Neuron (in vitro differentiated cells): ENCODE data around the gene TPSAB1.
"Not testable (repeated sequence)": the region's sequence is repeated elsewhere in the genome, so short reads cannot be mapped to it uniquely, and the experiment has no call there.

ENCODE experiments used
- H2AFZ ChIP-seq: one replicate; pipeline ENCODE4 v1.6.1; 2013; ENCODE audit warnings: low read depth, mild to moderate bottlenecking, inconsistent platforms, low read length, moderate library complexity
- H3K27me3 ChIP-seq: one replicate; pipeline ENCODE4 v1.6.1; 2013; ENCODE audit warnings: low read length; ENCODE audit not compliant: insufficient read depth
- H3K36me3 ChIP-seq: one replicate; pipeline ENCODE4 v1.6.1; 2013; ENCODE audit warnings: low read length; ENCODE audit not compliant: insufficient read depth
- H3K4me1 ChIP-seq: one replicate; pipeline ENCODE4 v1.6.1; 2013; ENCODE audit warnings: low read length; ENCODE audit not compliant: insufficient read depth
- H3K4me3 ChIP-seq: 2 replicates; pipeline ENCODE4 v1.5.1; 2013; ENCODE audit warnings: mild to moderate bottlenecking, low read length, moderate library complexity
- H3K9me3 ChIP-seq: one replicate; pipeline ENCODE4 v1.6.1; 2013; ENCODE audit warnings: low read length

Gene TPSAB1

DNA sequence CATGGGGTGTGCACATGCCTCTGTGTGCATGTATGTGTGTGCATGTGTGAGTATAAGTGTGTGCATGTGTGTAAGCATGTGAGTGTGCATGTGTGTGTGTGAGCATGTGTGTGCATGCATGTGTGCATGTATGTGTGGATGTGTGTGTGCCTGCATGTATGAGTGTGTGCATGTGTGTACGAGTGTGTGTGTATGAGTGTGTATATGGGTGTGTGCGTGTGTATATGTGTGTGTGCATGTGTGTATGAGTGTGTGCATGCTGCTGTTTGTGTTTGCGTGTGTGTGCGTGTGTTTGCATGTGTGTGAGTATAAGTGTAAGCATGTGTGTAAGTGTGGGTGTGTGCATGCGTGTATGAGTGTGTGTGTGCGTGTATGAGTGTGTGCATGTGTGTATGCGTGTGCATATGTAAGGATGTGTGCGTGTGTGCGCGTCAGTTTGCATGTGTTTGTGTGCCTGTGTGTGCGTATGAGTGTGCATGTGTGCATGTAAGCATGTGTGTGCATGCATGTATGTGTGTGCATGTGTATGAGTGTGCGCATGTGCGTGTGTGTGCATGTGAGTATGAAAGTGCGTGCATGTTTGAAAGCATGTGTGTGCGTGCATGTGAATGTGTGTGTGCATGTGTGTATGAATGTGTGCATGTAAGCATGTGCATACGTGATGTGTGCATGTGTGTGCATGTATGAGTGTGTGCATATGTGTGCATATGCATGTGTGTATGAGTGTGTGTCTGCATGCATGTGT is 24.0 kb downstream of the TPSAB1 start:
- H3K4me1 ChIP-seq, result no peaks in the 10 kb centered on the region
- peaks cover 30% of the 10 kb centered on the region for H3K27me3 ChIP-seq
- H3K4me3 ChIP-seq, result no peak overlapping the region
- H3K9me3 ChIP-seq, result peaks cover 2% of the 10 kb centered on the region
- H3K36me3 ChIP-seq, result no peaks in the 10 kb centered on the region
- H2AFZ ChIP-seq, result no peak overlapping the region

DNA sequence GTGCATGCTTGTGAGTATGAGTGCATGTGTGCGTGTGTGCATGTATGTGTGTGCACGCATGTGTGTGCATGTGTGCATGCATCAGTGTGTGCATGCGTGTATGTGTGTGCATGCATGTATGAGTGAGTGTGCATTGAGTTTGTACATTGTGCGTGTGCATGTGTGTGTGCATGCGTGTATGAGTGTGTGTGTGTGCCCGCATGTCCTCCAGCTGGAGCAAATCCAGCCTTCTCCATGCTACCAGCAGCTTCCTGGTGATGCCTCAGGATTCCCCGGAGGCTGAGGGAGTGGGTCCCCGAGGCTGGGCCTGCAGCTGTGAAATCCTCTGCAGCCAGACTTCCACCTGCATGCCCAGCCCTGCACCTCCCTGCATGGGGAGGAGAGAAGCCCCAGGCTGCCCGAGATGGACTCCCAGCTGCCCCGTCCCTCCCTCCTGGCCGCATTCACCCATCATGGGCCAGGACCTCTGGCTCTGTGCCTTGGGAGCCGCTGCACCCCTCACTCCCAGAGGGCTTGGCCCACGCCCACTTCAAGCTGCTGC is 24.7 kb downstream of the TPSAB1 start:
- Histone ChIP-seq H3K4me1 (no peaks in the 10 kb centered on the region), H3K4me3 (no peak overlapping the region)

DNA sequence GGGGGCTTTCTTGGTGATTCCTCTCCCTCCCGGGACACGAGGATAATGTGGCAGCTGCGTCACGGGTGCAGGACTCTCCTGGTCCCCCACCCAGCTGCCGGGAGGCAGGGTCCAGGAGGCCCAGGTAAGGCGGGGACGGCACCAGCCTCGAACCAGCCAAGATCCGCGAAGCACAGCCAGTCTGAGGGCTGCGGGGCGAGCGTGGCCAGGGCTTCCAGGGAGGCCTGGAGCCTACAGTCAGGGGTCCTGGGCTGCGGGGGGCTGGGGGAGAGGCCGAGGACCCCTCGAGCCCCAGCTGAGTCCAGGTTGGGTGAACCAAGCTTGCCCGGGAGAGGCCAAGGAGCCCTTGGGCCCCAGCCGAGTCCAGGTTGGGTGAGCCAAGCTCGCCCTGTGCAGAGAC is 25.3 kb downstream of the TPSAB1 start:
- Histone ChIP-seq H3K4me3 (no peak overlapping the region), H3K36me3 (no peaks in the 10 kb centered on the region), H3K27me3 (peaks cover 18% of the 10 kb centered on the region), H3K9me3 (peaks cover 2% of the 10 kb centered on the region), H3K4me1 (no peaks in the 10 kb centered on the region), H2AFZ (no peak overlapping the region)

More for the DNA sequence above, 24.7 kb downstream of the TPSAB1 start:
- Histone ChIP-seq H3K9me3 (peaks cover 2% of the 10 kb centered on the region), H3K27me3 (peaks cover 24% of the 10 kb centered on the region), H2AFZ (no peak overlapping the region), H3K36me3 (no peaks in the 10 kb centered on the region)

DNA sequence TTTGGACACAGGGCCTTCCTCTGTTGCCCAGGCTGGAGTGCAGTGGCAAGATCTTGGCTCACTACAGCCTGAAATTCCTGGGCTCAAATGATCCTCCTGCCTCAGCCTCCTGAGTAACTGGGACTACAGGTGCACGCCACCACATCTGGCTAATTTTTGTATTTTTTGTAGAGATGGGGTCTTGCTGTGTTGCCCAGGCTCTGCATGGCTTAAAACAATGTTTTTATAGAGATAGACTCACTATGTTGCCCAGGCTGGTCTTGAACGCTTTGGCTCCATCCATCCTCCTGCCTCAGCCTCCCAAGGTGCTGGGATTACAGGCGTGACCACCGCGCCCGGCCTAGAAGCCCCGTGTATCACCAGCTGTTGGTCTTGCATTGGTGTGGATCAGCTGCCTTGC is 28.9 kb downstream of the TPSAB1 start:
- H2AFZ ChIP-seq, H3K4me3 ChIP-seq, H3K9me3 ChIP-seq, H3K27me3 ChIP-seq, H3K4me1 ChIP-seq, H3K36me3 ChIP-seq: not testable (repeated sequence)

DNA sequence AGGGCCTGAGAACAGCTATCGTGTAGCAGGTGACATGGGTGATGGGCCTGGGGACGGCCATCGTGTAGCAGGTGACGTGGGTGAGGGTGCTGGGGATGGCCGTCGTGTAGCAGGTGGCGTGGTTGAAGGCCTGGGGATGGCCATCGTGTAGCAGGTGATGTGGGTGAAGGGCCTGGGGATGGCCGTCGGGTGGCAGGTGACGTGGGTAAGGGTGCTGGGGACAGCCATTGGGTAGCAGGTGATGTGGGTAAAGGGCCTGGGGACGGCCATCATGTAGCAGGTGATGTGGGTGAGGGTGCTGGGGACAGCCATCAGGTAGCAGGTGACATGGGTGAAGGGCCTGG is 30.8 kb downstream of the TPSAB1 start:
- no peaks in the 10 kb centered on the region for H3K4me1 ChIP-seq
- no peak overlapping the region for H2AFZ ChIP-seq
- peaks cover 5% of the 10 kb centered on the region for H3K27me3 ChIP-seq
- H3K36me3 ChIP-seq, result no peaks in the 10 kb centered on the region
- H3K9me3 ChIP-seq, result no peaks in the 10 kb centered on the region
- no peak overlapping the region for H3K4me3 ChIP-seq

DNA sequence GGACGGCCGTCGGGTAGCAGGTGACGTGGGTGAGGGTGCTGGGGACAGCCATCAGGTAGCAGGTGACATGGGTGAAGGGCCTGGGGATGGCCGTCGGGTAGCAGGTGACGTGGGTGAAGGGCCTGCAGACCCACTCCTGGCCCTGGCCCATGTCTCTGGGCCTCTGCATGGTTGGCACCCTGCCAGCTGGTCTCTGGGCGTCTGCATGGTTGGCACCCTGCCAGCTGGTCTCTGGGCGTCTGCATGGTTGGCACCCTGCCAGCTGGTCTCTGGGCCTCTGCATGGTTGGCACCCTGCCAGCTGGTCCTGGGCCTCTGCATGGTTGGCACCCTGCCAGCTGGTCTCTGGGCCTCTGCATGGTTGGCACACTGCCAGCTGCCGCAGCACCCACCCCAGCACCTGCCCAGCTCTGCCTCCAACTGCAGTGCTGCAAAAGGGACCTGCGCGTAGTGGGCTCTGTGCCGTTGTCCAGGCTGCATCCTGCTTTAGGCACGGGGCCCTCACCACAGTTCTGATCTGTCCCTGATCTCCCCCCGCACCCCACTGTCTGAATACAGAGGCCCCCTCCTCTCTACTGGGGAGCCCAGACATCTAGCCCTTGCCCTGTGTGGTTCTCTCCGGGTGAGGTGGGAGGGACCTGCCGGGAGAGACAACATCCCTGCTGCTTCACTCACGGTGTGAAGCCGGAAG is 31.4 kb downstream of the TPSAB1 start:
- H3K4me3 ChIP-seq, H3K36me3 ChIP-seq, H3K27me3 ChIP-seq, H2AFZ ChIP-seq, H3K4me1 ChIP-seq, H3K9me3 ChIP-seq: not testable (repeated sequence)

DNA sequence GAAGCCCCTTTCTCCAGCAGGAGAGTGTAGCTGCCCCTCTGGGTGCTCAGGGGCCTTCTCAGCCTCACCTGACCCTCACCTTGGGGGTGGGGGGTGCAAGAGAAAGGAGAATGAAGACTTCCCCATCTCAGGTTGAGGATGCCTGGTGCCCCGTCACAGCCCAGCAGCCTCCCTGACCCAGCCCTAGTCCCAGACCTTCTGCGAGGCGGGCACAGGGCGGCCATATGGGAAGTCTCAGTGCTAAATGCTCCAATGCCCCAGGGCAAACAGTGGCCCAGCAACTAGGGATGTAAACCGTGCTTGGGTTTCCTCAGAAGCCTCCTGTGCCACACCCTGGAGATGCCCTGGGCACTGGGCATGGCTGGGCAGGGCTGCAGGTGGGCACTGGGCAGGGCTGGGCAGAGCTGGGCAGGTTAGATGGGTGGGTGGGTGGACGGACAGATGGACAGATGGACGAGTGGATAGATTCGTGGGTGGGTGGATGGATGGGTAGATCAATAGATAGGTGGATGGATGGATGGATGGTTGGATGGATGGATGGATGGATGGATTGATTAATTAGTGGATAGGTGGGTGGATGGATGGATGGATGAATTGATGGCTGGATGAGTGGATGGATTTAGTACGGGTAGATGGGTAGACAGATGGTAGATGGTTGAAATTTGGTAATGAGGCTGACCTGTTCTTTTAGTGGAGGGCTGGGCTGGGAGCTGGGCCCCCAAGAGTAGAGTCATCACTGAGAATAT is 32.1 kb downstream of the TPSAB1 start:
- H3K27me3 ChIP-seq, result peaks cover 5% of the 10 kb centered on the region
- H3K4me1 ChIP-seq, result no peaks in the 10 kb centered on the region
- no peak overlapping the region for H2AFZ ChIP-seq
- H3K36me3 ChIP-seq, result no peaks in the 10 kb centered on the region
- H3K9me3 ChIP-seq, result no peaks in the 10 kb centered on the region
- no peak overlapping the region for H3K4me3 ChIP-seq

DNA sequence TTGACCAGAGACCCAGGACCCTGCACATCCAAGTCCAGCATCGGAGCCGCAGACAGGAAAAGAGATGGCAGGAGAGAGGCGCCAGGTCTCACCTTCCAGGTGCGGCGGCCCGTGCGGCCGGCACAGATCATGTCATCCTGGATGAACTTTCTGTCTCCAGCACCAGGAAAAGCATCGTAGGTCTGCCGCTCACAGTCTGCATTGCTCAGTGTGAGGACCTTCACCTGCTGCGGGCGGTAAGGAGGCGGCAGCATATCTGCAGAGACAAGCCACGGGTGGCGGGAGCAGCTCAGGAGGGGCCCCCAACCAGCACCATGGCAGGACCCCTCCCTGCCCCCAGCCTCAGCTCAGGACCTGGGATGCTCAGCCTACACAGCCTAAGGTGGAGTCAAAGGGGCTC is 33.3 kb downstream of the TPSAB1 start:
- no peaks in the 10 kb centered on the region for H3K36me3 ChIP-seq
- H3K4me1 ChIP-seq, result peaks cover 10% of the 10 kb centered on the region
- no peak overlapping the region for H3K4me3 ChIP-seq
- H3K27me3 ChIP-seq, result peaks cover 9% of the 10 kb centered on the region
- H3K9me3 ChIP-seq, result no peaks in the 10 kb centered on the region
- H2AFZ ChIP-seq, result no peak overlapping the region

DNA sequence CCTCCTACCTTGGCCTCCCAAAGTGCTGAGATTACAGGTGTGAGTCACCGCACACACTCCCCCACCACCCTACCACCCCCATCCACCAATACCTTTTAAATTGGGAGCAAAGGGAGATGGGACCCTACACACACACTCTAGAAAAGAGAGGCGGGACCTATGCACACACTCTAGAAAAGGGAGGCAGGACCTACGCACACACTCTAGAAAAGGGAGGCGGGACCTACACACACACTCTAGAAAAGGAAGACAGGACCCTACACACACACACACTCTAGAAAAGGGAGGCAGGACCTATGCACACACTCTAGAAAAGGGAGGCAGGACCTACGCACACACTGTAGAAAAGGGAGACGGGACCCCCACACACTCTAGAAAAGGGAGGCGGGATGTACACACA is 34.3 kb downstream of the TPSAB1 start:
- peaks cover 9% of the 10 kb centered on the region for H3K27me3 ChIP-seq

DNA sequence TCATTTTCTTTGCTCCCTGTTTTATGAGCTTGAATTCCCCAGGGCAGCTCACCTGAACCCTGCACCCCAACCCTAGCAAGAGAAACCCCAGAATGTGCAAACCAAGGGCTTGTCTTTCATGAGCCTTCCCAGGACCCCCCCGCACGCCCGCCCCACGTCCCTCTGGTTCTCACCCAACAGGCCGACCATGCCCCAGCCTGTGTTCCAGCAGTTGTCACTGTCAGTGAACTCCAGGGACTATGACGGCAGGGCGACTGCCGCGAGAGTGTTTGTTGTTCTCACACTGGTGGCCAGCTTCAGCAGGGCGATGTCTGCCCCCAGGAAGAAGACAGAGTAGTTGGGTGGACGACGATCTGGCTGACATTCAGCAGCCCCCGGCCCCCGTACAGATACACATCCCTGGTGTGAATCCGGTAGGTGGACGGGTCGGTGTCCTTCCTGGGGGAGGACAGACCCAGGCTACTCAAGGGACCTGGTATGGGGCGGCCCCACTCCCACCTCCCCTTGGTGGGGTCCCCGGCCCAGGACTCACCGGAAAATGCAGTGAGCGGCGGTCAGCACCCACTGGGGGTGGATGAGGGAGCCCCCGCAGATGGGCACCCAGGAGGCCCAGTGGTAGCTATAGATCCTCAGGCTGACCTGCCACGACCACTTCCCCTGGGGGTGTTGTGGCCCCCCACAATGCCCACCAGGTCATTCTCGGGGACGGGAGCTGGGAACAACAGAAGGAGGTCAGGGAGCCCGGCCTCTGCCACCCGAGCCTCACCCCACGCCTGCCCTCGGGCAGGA is 35.5 kb downstream of the TPSAB1 start:
- Histone ChIP-seq H3K27me3 (peaks cover 10% of the 10 kb centered on the region), H3K9me3 (no peaks in the 10 kb centered on the region), H2AFZ (no peak overlapping the region), H3K4me3 (no peak overlapping the region), H3K4me1 (peaks cover 13% of the 10 kb centered on the region), H3K36me3 (no peaks in the 10 kb centered on the region)

More for the DNA sequence above, 34.3 kb downstream of the TPSAB1 start:
- Histone ChIP-seq H2AFZ (no peak overlapping the region), H3K9me3 (no peaks in the 10 kb centered on the region), H3K4me1 (peaks cover 13% of the 10 kb centered on the region), H3K4me3 (no peak overlapping the region), H3K36me3 (no peaks in the 10 kb centered on the region)

DNA sequence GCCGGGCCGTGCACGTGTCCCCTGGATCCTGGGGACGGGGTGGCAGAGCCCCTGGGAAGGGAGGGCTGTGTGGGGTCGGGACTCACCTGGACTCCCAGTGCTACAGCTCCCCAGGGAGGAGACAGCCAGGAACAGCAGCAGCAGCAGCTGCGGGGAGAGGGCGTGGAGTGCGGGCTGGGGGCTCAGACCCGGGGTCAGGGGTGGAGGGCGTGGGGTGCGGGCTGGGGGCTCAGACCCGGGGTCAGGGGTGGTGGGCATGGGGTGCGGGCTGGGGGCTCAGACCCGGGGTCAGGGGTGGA is 36.0 kb downstream of the TPSAB1 start:
- H2AFZ ChIP-seq, result no peak overlapping the region
- no peaks in the 10 kb centered on the region for H3K36me3 ChIP-seq
- H3K27me3 ChIP-seq, result peaks cover 11% of the 10 kb centered on the region
- peaks cover 13% of the 10 kb centered on the region for H3K4me1 ChIP-seq
- H3K4me3 ChIP-seq, result no peak overlapping the region
- no peaks in the 10 kb centered on the region for H3K9me3 ChIP-seq

DNA sequence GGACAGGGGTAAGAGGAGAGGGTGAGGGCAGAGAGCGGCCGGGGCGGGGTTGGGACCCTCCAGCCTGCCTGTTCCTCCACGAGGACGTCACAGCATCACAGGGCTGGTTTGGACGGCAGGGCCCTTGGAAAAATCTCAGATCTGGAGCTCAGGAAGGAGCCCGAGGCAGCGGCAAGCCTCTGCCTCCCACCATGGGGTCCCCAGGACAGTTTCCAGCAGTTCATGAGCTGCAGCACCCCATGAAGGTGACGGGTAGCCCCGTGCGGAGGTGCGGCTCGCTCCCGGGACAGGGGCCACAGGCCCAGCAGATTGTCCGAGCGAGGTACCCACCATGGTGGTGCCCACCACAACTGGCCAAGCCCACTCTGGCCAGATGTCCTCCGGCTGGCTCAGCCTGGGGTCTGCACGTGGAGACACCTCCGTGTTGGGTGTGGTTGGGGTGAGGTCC is 36.7 kb downstream of the TPSAB1 start:
- peaks cover 14% of the 10 kb centered on the region for H3K27me3 ChIP-seq

More for the DNA sequence above, 36.7 kb downstream of the TPSAB1 start:
- H3K4me3 ChIP-seq, result no peak overlapping the region
- no peaks in the 10 kb centered on the region for H3K36me3 ChIP-seq
- no peaks in the 10 kb centered on the region for H3K9me3 ChIP-seq
- H2AFZ ChIP-seq, result no peak overlapping the region
- H3K4me1 ChIP-seq, result peaks cover 13% of the 10 kb centered on the region
